Activated CD4-positive, CD25-positive, alpha-beta regulatory T cell treated with anti-CD3 and anti-CD28 coated beads, Interleukin-2, amount 50 U/mL, for 16 hours (primary cell): Measurements from ENCODE around the gene UMOD.
"Not testable (repeated sequence)": the region's sequence is repeated elsewhere in the genome, so short reads cannot be mapped to it uniquely, and the experiment has no call there.

Source experiments
- DNase-seq: peaks from one replicate; pipeline ENCODE4 v3.0.0-alpha.2; 2020; ENCODE audit warnings: low read depth, low spot score

UMOD gene

GRCh38 chr16:20321671-20322070 is 30.8 kb downstream of the UMOD start:
- no peak for DNase-seq

GRCh38 chr16:20321051-20321450 is 31.5 kb downstream of the UMOD start:
- not testable (repeated sequence) for DNase-seq

- DNase-seq = no peak
Observed at GRCh38 chr16:20320592-20320991, 31.9 kb downstream of the UMOD start.

GRCh38 chr16:20320178-20320577 is 32.3 kb downstream of the UMOD start:
- DNase-seq = no peak

- no peak for DNase-seq
Observed at GRCh38 chr16:20319406-20319805, 33.1 kb downstream of the UMOD start.

GRCh38 chr16:20318437-20318836 is 34.1 kb downstream of the UMOD start:
- DNase-seq = no peak

GRCh38 chr16:20318006-20318405 is 34.5 kb downstream of the UMOD start:
- DNase-seq = no peak

GRCh38 chr16:20317117-20317516 is 35.4 kb downstream of the UMOD start:
- no peak for DNase-seq

- DNase-seq = no peak
Observed at GRCh38 chr16:20316715-20317114, 35.8 kb downstream of the UMOD start.

GRCh38 chr16:20315764-20316163 is 36.8 kb downstream of the UMOD start:
- no peak for DNase-seq

- no peak for DNase-seq
Observed at GRCh38 chr16:20314575-20314974, 37.9 kb downstream of the UMOD start.

- no peak for DNase-seq
Observed at GRCh38 chr16:20313741-20314140, 38.8 kb downstream of the UMOD start.

- DNase-seq = not testable (repeated sequence)
Observed at GRCh38 chr16:20312536-20313095, 39.9 kb downstream of the UMOD start.

- DNase-seq = no peak
Observed at GRCh38 chr16:20311548-20311947, 41.0 kb downstream of the UMOD start.

GRCh38 chr16:20310421-20311395 is 41.8 kb downstream of the UMOD start:
- DNase-seq = no peak

GRCh38 chr16:20309786-20310185 is 42.7 kb downstream of the UMOD start:
- no peak for DNase-seq

- no peak for DNase-seq
Observed at GRCh38 chr16:20308801-20309590, 43.5 kb downstream of the UMOD start.

- DNase-seq = no peak
Observed at GRCh38 chr16:20308266-20308665, 44.2 kb downstream of the UMOD start.

- no peak for DNase-seq
Observed at GRCh38 chr16:20307791-20308190, 44.7 kb downstream of the UMOD start.

- no peak for DNase-seq
Observed at GRCh38 chr16:20307240-20307671, 45.3 kb downstream of the UMOD start.

GRCh38 chr16:20306401-20306800 is 46.1 kb downstream of the UMOD start:
- no peak for DNase-seq

- DNase-seq = no peak
Observed at GRCh38 chr16:20303012-20303411, 49.5 kb downstream of the UMOD start.
